Measurements from ENCODE around the gene WWOX.

The WWOX gene

GRCh38 chr16:78433116-78433515 lies 333.7 kb downstream of the WWOX start:
- H3K4me3 ChIP-seq (ENCODE audit: low read depth, low read length): no peak overlapping the region
- no peak for DNase-seq (ENCODE audit: low read depth, low spot score)
- POLR2A ChIA-PET: no interaction called here
- CTCF ChIA-PET: no interaction called here
- TF ChIP-seq, protein P1, sequence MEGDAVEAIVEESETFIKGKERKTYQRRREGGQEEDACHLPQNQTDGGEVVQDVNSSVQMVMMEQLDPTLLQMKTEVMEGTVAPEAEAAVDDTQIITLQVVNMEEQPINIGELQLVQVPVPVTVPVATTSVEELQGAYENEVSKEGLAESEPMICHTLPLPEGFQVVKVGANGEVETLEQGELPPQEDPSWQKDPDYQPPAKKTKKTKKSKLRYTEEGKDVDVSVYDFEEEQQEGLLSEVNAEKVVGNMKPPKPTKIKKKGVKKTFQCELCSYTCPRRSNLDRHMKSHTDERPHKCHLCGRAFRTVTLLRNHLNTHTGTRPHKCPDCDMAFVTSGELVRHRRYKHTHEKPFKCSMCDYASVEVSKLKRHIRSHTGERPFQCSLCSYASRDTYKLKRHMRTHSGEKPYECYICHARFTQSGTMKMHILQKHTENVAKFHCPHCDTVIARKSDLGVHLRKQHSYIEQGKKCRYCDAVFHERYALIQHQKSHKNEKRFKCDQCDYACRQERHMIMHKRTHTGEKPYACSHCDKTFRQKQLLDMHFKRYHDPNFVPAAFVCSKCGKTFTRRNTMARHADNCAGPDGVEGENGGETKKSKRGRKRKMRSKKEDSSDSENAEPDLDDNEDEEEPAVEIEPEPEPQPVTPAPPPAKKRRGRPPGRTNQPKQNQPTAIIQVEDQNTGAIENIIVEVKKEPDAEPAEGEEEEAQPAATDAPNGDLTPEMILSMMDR (IDR thresholded peaks at IDR 0.05; ENCODE audit: insufficient read depth, low read length, missing control alignments): no peak

DNA sequence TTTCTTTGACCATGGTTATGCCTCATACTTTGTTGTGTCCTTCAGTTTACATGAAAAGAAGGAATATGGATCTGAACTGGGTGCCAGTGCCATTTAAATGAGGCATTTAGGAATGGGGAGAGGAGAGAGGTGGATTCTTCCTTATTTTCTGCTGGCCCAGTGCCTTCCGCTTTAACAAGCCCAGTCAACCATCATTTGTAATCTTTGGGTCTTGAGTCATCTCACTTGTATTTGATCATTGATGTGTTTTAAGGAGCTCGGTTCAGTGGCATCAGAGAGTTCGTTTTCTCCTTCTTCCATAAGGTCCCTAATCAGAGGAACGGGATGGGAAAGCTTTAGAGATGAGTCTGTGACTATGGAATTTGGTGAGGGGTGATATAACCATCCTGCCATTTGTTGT lies 334.9 kb downstream of the WWOX start:
- POLR2A ChIA-PET: no interaction called here
- no peak for DNase-seq (ENCODE audit: low read depth, low spot score)
- H3K4me3 ChIP-seq (ENCODE audit: low read depth, low read length): no peak overlapping the region
- CTCF ChIA-PET: no interaction called here
- TF ChIP-seq, protein P1 (IDR thresholded peaks at IDR 0.05; ENCODE audit: insufficient read depth, low read length, missing control alignments): no peak

DNA sequence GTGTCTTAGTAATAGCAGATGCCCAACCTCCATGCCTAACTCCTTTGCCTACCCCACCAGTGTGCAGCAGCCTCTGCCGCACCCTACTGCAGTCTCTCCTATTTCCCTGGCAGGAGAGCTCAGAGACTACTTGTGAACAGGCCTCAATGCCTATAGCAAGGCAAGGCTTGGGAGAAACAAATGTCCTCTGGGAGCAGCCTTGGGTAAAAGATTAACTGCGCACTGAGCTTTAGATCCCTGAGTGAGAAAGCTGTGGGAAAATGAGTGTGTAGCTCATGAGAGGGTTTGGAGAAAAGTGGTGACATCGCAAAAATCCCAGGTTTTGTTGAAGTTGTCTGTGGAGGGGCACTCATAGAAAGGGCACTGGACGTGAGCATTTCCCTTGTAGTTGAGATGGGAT lies 335.8 kb downstream of the WWOX start:
- ChIA-PET CTCF (no interaction called here), POLR2A (no interaction called here)
- no peak for DNase-seq (ENCODE audit: low read depth, low spot score)
- no peak overlapping the region for H3K4me3 ChIP-seq (ENCODE audit: low read depth, low read length)
- TF ChIP-seq, protein P1 (IDR thresholded peaks at IDR 0.05; ENCODE audit: insufficient read depth, low read length, missing control alignments): no peak

DNA sequence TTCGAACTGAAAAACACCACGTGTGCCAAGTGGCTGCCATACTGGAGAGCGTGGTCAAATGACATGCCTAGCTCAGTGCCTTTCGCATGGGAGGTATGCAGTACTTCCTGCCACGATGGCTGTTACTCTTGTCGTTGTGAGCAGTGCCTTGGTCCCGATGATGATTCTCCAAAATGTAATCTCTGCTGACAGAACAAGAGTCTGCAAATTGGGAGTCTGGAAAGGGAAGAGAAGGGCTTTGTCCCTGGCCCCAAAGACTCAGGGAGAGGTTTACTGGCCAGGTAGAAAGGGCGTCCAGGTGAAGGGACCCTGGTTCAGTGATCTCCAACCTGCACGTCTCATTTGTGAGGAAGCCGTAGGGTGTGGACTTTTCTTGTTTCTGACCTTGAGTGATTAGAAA lies 336.6 kb downstream of the WWOX start:
- no peak for DNase-seq (ENCODE audit: low read depth, low spot score)
- H3K4me3 ChIP-seq (ENCODE audit: low read depth, low read length): no peak overlapping the region
- TF ChIP-seq, protein P1 (IDR thresholded peaks at IDR 0.05; ENCODE audit: insufficient read depth, low read length, missing control alignments): no peak
- ChIA-PET POLR2A (no interaction called here), CTCF (no interaction called here)

DNA sequence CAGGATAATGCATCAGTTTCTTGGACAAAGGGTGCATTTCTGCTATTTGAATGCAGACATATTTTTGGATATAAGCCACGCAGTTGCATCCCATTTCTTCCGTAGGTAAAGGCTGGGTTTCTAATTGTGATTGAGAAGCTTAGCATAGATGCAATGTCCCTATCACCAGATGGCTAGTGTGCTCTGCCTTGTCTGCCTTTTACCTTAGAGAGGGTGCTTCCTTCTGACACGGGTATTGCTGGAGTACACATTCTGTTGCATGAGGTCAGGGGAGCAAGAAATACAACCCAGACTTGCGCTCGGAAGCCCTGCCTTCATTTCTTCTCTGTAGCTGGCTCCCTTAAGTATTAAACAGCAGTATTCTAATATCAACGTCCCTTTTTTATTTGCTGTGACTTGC lies 337.4 kb downstream of the WWOX start:
- H3K4me3 ChIP-seq (ENCODE audit: low read depth, low read length): no peak overlapping the region
- POLR2A ChIA-PET: no interaction called here
- CTCF ChIA-PET: no interaction called here
- no peak for DNase-seq (ENCODE audit: low read depth, low spot score)
- TF ChIP-seq, protein P1 (IDR thresholded peaks at IDR 0.05; ENCODE audit: insufficient read depth, low read length, missing control alignments): no peak

- no peak for DNase-seq (ENCODE audit: low read depth, low spot score)
- ChIA-PET POLR2A (no interaction called here), CTCF (no interaction called here)
- no peak overlapping the region for H3K4me3 ChIP-seq (ENCODE audit: low read depth, low read length)
- TF ChIP-seq, protein P1 (IDR thresholded peaks at IDR 0.05; ENCODE audit: insufficient read depth, low read length, missing control alignments): no peak
Observed at GRCh38 chr16:78437352-78437968, 338.0 kb downstream of the WWOX start.

All from AG04449 (cell line).